GM23248 (cell line): ENCODE results near the gene GRPEL2. TPM values are rescaled to one million over a fixed set of nuclear protein-coding genes. Genes with fewer than 3 reads are reported as not detected.

ENCODE experiments used
- DNase-seq: peaks from one replicate; pipeline ENCODE4 v3.0.0-alpha.2; 2015
- H2AFZ ChIP-seq: fragments of 200-600 bp; sonication (generic); 2 replicates; pipeline ENCODE4 v1.6.1; 2016; ENCODE audit warnings: antibody characterized with exemption
- H3F3A ChIP-seq: fragments of 200-600 bp; sonication (generic); 2 replicates; pipeline ENCODE4 v1.6.1; 2016; ENCODE audit warnings: mild to moderate bottlenecking, antibody characterized with exemption, mixed run types; ENCODE audit not compliant: insufficient read depth
- H3K27ac ChIP-seq: fragments of 200-600 bp; sonication (generic); 2 replicates; pipeline ENCODE4 v1.5.1; 2016; ENCODE audit warnings: mild to moderate bottlenecking
- H3K27me3 ChIP-seq: fragments of 200-600 bp; sonication (generic); replicated peaks from 2 replicates; pipeline ENCODE4 v1.6.1; 2016; ENCODE audit warnings: mild to moderate bottlenecking; ENCODE audit not compliant: insufficient read depth
- H3K36me3 ChIP-seq: fragments of 200-600 bp; sonication (generic); 2 replicates; pipeline ENCODE4 v1.6.1; 2016; ENCODE audit warnings: low read depth, mild to moderate bottlenecking
- H3K4me1 ChIP-seq: fragments of 200-600 bp; sonication (generic); 2 replicates; pipeline ENCODE4 v1.6.1; 2016; ENCODE audit warnings: mild to moderate bottlenecking; ENCODE audit not compliant: insufficient read depth
- H3K4me2 ChIP-seq: fragments of 200-600 bp; sonication (generic); one replicate; pipeline ENCODE4 v1.6.1; 2016; ENCODE audit warnings: mild to moderate bottlenecking; ENCODE audit not compliant: unreplicated experiment
- H3K4me3 ChIP-seq: fragments of 200-600 bp; sonication (generic); 2 replicates; pipeline ENCODE4 v1.5.1; 2016; ENCODE audit warnings: mild to moderate bottlenecking
- H3K79me2 ChIP-seq: fragments of 200-600 bp; sonication (generic); 2 replicates; pipeline ENCODE4 v1.6.1; 2016; ENCODE audit warnings: mild to moderate bottlenecking; ENCODE audit not compliant: insufficient read depth
- H3K9ac ChIP-seq: fragments of 200-600 bp; sonication (generic); 2 replicates; pipeline ENCODE4 v1.6.1; 2016; ENCODE audit warnings: mild to moderate bottlenecking
- H3K9me2 ChIP-seq: fragments of 200-600 bp; sonication (generic); 2 replicates; pipeline ENCODE4 v1.6.1; 2016; ENCODE audit warnings: mixed run types, mild to moderate bottlenecking, moderate library complexity; ENCODE audit not compliant: insufficient read depth
- H3K9me3 ChIP-seq: fragments of 200-600 bp; sonication (generic); one replicate; pipeline ENCODE4 v1.6.1; 2017; ENCODE audit warnings: low read depth
- H4K20me1 ChIP-seq: fragments of 200-600 bp; sonication (generic); 2 replicates; pipeline ENCODE4 v1.6.0; 2016; ENCODE audit not compliant: insufficient read depth
- EZH2 ChIP-seq: fragments of 200-600 bp; sonication (generic); IDR thresholded peaks from 2 replicates; pipeline ENCODE4 v1.6.1; 2018; ENCODE audit warnings: antibody characterized with exemption, mild to moderate bottlenecking; ENCODE audit not compliant: insufficient read depth, poor library complexity, severe bottlenecking
- EZH2phosphoT487 ChIP-seq: fragments of 200-600 bp; sonication (generic); IDR thresholded peaks from 2 replicates; pipeline ENCODE4 v1.6.1; 2018; ENCODE audit warnings: antibody characterized with exemption, moderate library complexity, mild to moderate bottlenecking, low read depth; ENCODE audit not compliant: insufficient read depth
- WGBS, 2 experiments: methylation state at CpG; one replicate each; pipeline ENCODE4 v1.1.6; 2015 to 2017; ENCODE audit warnings: low lambda C conversion rate in 2 of 2, low coverage in 1 of 2; ENCODE audit errors: missing lambda C conversion rate in 2 of 2; 5-methylcytosine and 5-hydroxymethylcytosine counted together
- in situ Hi-C: fragments of 300-500 bp; cut with MboI; formaldehyde crosslinking; loops from 2 replicates; pipeline ENCODE4 v1.15.0; 2020
- polyA plus RNA-seq: library from polyadenylated mRNA; unstranded; fragments of >200 nt; fragmentation: Nextera tagmentation; extraction: Ambion mirVana; gene quantifications from 2 replicates; pipeline ENCODE4 v1.2.1, GENCODE V29; 2016
- total RNA-seq: library from RNA; depleted of rRNA; stranded (reverse); fragments of >200 nt; shearing (Covaris generic); gene quantifications from 2 replicates; pipeline ENCODE4 v1.2.3, GENCODE V29; 2014

Gene GRPEL2
- total and polyA plus RNA-seq, 2 experiments from 2014 or later: 19.5 to 27.0 TPM

DNA sequence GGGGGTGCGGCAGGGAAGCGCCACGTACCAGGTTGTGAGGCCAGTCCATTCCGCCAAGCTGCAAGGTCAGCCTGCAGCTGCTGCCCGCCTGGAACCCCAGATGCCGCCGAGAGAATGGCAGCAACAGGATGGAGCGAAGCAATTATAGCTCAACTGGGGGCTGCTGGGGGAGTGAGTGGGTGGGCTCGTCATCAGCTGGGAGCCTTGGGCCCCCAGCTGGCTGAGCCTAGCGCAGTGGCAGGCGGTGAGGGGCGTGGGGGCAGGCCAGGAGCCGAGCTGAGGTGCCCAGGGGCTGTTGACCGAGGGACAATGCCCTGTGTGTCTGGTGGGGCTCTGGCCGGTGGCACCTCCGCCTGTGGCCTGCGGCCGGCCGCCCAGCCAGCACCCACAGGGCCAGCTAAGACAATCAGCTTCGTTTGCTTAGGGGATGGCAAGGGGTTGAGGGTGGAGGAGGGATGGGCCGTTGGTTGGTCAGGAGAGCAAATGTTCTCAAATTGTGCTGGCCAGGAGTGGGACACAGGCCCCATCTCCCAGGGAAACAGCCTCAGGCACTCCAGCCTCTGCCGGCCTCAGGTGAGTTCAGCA lies 34.0 kb downstream of the GRPEL2 start, which contains the start of gene IL17B:
TSS of gene IL17B (minus strand) at position 116 of the 585 bp plus-strand sequence. CDS start at position 49, 67 bp downstream.
- no peak within 1 kb of the TSS for H3K27ac ChIP-seq
- H3F3A ChIP-seq: no peaks in the 10 kb centered on the region
- no peaks in the 10 kb centered on the region for H3K36me3 ChIP-seq
- H3K4me3 ChIP-seq: no peak within 1 kb of the TSS
- DNase-seq: no peak
- 84 to 87% methylated on average over 22 of the region's 22 CpGs for WGBS, 2 experiments
- H3K4me2 ChIP-seq: no peak within 1 kb of the TSS
- H3K9ac ChIP-seq: no peak within 1 kb of the TSS
- no peak within 1 kb of the TSS for H2AFZ ChIP-seq
- no peaks in the 10 kb centered on the region for H3K79me2 ChIP-seq
- H3K9me2 ChIP-seq: no peaks in the 10 kb centered on the region
- H3K9me3 ChIP-seq: no peaks in the 10 kb centered on the region
- no peaks in the 10 kb centered on the region for H4K20me1 ChIP-seq
- H3K27me3 ChIP-seq: no peaks in the 10 kb centered on the region; the same call in 1 of the 2 replicates
- no peaks in the 10 kb centered on the region for H3K4me1 ChIP-seq
- in situ Hi-C loops: loop anchor here (10.0 kb wide), 1 partner anchor 186 kb away; no protein-coding TSS in a partner anchor
- no peak for TF ChIP-seq EZH2phosphoT487
- TF ChIP-seq EZH2: no peak

DNA sequence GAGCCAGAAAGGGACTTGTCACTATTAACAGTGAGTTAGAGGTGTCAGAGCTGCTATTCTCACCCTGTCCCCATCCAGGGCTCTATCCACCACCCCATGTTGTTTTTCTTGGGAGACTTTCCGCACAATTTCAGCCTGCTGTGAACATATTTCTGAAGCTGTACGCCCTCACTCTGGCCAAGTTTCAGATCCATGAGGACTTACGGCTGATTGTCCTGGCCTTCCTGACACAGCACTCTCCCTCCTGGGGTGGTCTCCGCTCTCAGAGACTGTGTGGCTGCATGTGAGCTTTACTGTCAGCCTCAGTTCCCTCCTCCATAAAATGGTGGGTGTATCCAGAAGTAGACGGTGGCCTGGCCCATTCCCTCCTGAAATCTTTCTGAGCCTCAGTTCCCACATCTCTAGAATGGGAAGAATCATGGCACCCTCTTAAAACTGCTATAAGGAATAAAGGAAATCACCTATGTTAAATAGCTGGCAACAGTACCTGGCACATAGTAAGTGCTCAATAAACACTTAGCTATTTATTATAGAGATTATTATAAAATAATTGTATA lies 34.6 kb downstream of the GRPEL2 start:
- Histone ChIP-seq H3K27me3 (no peaks in the 10 kb centered on the region; the same call in 1 of the 2 replicates), H3K4me3 (no peak overlapping the region), H3K4me2 (no peak overlapping the region), H3K9me2 (no peaks in the 10 kb centered on the region), H3K9ac (no peak overlapping the region), H3K9me3 (no peaks in the 10 kb centered on the region), H4K20me1 (no peaks in the 10 kb centered on the region), H3K27ac (no peak overlapping the region), H3K36me3 (no peaks in the 10 kb centered on the region), H3F3A (no peaks in the 10 kb centered on the region), H3K4me1 (no peaks in the 10 kb centered on the region), H3K79me2 (no peaks in the 10 kb centered on the region), H2AFZ (no peak overlapping the region)
- in situ Hi-C loops: loop anchor here (5.0 to 10.0 kb wide), 2 partner anchors 52 to 185 kb away; no protein-coding TSS in a partner anchor
- no peak for DNase-seq
- TF ChIP-seq EZH2 (no peak), EZH2phosphoT487 (no peak)
- WGBS, 2 experiments: 89 to 93% methylated on average over 5 of the region's 5 CpGs

DNA sequence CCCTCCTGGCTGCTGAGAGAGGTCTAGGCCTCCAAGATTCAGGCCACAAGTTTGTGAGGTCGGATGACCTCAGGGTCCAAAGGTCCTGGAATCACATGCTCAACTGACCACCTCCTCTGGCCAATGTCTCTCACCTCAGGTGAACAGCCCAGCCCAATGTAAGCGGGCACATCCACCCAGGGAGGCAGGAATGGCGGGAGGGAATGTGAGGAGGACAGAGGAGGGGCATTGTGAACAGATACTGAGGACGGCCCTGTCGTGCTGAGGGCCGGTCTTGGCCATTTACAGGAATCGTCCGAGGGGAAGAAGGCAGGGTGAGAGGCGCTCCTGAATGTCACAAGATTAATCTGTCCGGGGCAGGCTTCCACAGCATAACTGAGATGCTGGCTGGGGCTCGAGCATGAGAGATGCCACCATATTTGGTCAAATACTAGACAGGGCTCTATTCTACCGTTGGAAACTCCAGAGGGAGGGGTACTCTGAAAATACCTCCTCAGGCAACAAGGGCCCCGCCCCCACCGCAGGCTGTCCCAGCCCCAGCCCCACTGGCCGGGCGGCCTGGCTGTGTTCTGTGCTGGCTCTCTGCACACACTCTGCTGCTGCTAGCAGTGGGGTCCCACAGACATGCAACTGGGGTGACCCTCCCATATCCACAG lies 35.3 kb downstream of the GRPEL2 start:
- H3F3A ChIP-seq: no peaks in the 10 kb centered on the region
- TF ChIP-seq EZH2phosphoT487 (no peak), EZH2 (no peak)
- no peak for DNase-seq
- no peak overlapping the region for H2AFZ ChIP-seq
- no peaks in the 10 kb centered on the region; the same call in 1 of the 2 replicates for H3K27me3 ChIP-seq
- no peaks in the 10 kb centered on the region for H3K36me3 ChIP-seq
- no peaks in the 10 kb centered on the region for H3K79me2 ChIP-seq
- no peaks in the 10 kb centered on the region for H3K9me3 ChIP-seq
- no peak overlapping the region for H3K27ac ChIP-seq
- H3K9me2 ChIP-seq: no peaks in the 10 kb centered on the region
- no peak overlapping the region for H3K4me3 ChIP-seq
- H3K4me2 ChIP-seq: no peak overlapping the region
- no peaks in the 10 kb centered on the region for H3K4me1 ChIP-seq
- 80 to 82% methylated on average over 16 of the region's 16 CpGs for WGBS, 2 experiments
- in situ Hi-C loops: loop anchor here (5.0 kb wide), 1 partner anchor 52 kb away; no protein-coding TSS in a partner anchor
- H3K9ac ChIP-seq: no peak overlapping the region
- H4K20me1 ChIP-seq: no peaks in the 10 kb centered on the region

DNA sequence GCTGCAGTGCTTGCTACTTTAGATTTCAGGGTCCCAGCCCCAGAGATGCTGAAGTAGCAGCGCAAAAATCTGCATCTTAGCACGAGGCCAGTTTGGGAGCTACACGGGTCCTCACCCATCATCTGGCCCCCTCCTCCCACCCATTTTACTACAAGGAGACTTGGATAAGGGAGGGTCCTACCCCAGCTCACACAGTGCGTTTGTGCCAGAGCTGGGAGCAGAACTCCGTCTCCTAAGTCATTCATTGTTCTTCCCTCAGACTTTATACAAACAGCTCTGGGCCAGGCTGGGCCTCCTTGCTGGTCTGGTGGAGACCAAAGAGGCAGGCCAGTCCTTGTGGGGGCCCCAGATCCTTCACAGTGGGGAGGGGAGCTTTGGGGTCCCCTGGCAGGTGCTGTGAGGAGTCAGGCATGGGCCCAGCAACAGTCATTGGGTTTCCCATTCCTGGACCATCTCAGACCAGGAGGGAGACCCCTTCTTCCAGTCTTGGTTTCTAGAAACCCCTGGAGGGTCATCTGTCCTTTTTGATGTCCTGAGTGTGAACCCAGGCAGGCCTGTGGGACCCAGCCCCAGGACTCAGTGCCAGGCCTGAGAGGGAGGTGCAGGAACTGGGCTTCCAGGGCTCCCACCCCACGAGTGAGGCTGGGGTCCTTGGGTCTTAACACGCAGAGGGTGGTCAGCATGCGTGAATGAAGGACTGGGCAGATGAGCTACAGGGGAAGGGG lies 36.1 kb downstream of the GRPEL2 start:
- H3K79me2 ChIP-seq: no peaks in the 10 kb centered on the region
- no peaks in the 10 kb centered on the region for H3K9me2 ChIP-seq
- no peak overlapping the region for H3K27ac ChIP-seq
- 45 to 48% methylated on average over 8 of the region's 8 CpGs for WGBS, 2 experiments
- no peaks in the 10 kb centered on the region; the same call in 1 of the 2 replicates for H3K27me3 ChIP-seq
- H3K4me1 ChIP-seq: no peaks in the 10 kb centered on the region
- no peaks in the 10 kb centered on the region for H3F3A ChIP-seq
- H2AFZ ChIP-seq: peak overlapping the region; percentile 43; the same call in 1 of the 2 replicates
- in situ Hi-C loops: loop anchor here (5.0 kb wide), 1 partner anchor 51 kb away; no protein-coding TSS in a partner anchor
- H3K9me3 ChIP-seq: no peaks in the 10 kb centered on the region
- no peak overlapping the region for H3K4me2 ChIP-seq
- no peak overlapping the region for H3K4me3 ChIP-seq
- H4K20me1 ChIP-seq: no peaks in the 10 kb centered on the region
- H3K9ac ChIP-seq: no peak overlapping the region
- H3K36me3 ChIP-seq: no peaks in the 10 kb centered on the region
- no peak for TF ChIP-seq EZH2
- TF ChIP-seq EZH2phosphoT487: no peak
- no peak for DNase-seq
